DOHH2 (cell line): Measurements from ENCODE around the gene SBK2.

ENCODE experiments used
- H3F3A ChIP-seq: fragments of 200-600 bp; sonication (generic), shearing (Covaris generic); 2 replicates; pipeline ENCODE4 v1.6.0; 2016; ENCODE audit warnings: antibody characterized with exemption, mild to moderate bottlenecking; ENCODE audit not compliant: control insufficient read depth, insufficient read depth
- H3K27ac ChIP-seq: fragments of 200-600 bp; sonication (generic); 2 replicates; pipeline ENCODE4 v1.5.1; 2014; ENCODE audit warnings: low read depth, mild to moderate bottlenecking, low read length, moderate library complexity
- H3K27me3 ChIP-seq: fragments of 200-600 bp; sonication (generic); 2 replicates; pipeline ENCODE4 v1.6.1; 2014; ENCODE audit warnings: mild to moderate bottlenecking, low read length, mixed read lengths; ENCODE audit not compliant: control insufficient read depth
- H3K36me3 ChIP-seq: fragments of 200-600 bp; sonication (generic); 2 replicates; pipeline ENCODE4 v1.6.1; 2014; ENCODE audit warnings: mild to moderate bottlenecking, low read length, moderate library complexity, mixed read lengths; ENCODE audit not compliant: control insufficient read depth
- H3K4me1 ChIP-seq: fragments of 200-600 bp; sonication (generic); 2 replicates; pipeline ENCODE4 v1.6.1; 2014; ENCODE audit warnings: mild to moderate bottlenecking, low read length, mixed read lengths; ENCODE audit not compliant: control insufficient read depth
- H3K4me2 ChIP-seq: fragments of 200-600 bp; sonication (generic); 2 replicates; pipeline ENCODE4 v1.6.0; 2014; ENCODE audit warnings: mild to moderate bottlenecking, low read length, moderate library complexity
- H3K4me3 ChIP-seq: fragments of 200-600 bp; sonication (generic); 2 replicates; pipeline ENCODE4 v1.5.1; 2014; ENCODE audit warnings: mild to moderate bottlenecking, low read length, mixed read lengths
- H3K79me2 ChIP-seq: fragments of 200-600 bp; sonication (generic); 2 replicates; pipeline ENCODE4 v1.6.1; 2014; ENCODE audit warnings: mild to moderate bottlenecking, low read length, mixed read lengths; ENCODE audit not compliant: control insufficient read depth
- H3K9me2 ChIP-seq: fragments of 200-600 bp; sonication (generic); replicated peaks from 2 replicates; pipeline ENCODE4 v1.6.1; 2014; ENCODE audit warnings: mild to moderate bottlenecking, low read length, mixed read lengths; ENCODE audit not compliant: control insufficient read depth
- H3K9me3 ChIP-seq: fragments of 200-600 bp; sonication (generic); 2 replicates; pipeline ENCODE4 v1.6.1; 2014; ENCODE audit warnings: antibody characterized with exemption, low read length, mixed read lengths; ENCODE audit not compliant: control insufficient read depth, insufficient read depth
- H4K20me1 ChIP-seq: fragments of 200-600 bp; sonication (generic); 2 replicates; pipeline ENCODE4 v1.6.0; 2014; ENCODE audit warnings: low read depth, mild to moderate bottlenecking, antibody characterized with exemption, low read length, moderate library complexity; ENCODE audit not compliant: control insufficient read depth, insufficient read depth
- EZH2phosphoT487 ChIP-seq: fragments of 200-600 bp; sonication (generic); IDR thresholded peaks from 2 replicates; pipeline ENCODE4 v1.6.1; 2017; ENCODE audit warnings: borderline replicate concordance, mild to moderate bottlenecking, antibody characterized with exemption, low read length, moderate library complexity, mixed read lengths
- TF ChIP-seq, protein P1 (sequence below): fragments of 200-600 bp; sonication (generic); IDR thresholded peaks from one replicate; pipeline ENCODE4 v1.5.1; 2014; ENCODE audit warnings: antibody characterized with exemption, mild to moderate bottlenecking, low read depth, low read length; ENCODE audit not compliant: poor library complexity, severe bottlenecking

Gene SBK2

DNA sequence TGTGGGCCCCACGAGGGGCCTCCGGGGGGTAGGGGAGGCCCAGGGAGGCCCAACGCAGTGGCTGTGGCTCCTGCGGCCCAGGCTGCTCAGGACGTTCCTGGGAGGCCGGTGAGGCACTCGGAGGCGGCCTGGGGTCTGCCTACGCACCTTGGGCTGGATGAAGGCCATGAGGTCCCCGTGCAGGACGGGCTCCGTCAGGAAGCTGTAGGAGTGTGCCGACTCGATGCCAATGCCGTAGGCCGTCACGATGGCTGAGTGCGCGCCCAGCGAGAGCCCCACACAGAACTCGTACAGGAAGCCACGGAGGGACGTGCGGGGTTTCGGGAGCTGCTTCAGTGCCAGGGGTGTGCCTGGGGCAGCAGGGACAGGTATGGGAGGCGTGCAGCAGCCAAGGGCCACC is 5.9 kb downstream of the SBK2 start:
- no peaks in the 10 kb centered on the region for H3K79me2 ChIP-seq
- no peaks in the 10 kb centered on the region for H3K27me3 ChIP-seq
- H3K9me3 ChIP-seq = peaks cover 16% of the 10 kb centered on the region; the same call in 1 of the 2 replicates
- no peaks in the 10 kb centered on the region for H3K9me2 ChIP-seq
- no peaks in the 10 kb centered on the region for H3K36me3 ChIP-seq
- peaks cover 6% of the 10 kb centered on the region for H3F3A ChIP-seq
- no peak overlapping the region for H3K27ac ChIP-seq
- no peak overlapping the region for H3K4me3 ChIP-seq
- H3K4me1 ChIP-seq = no peaks in the 10 kb centered on the region
- no peak overlapping the region for H3K4me2 ChIP-seq
- H4K20me1 ChIP-seq = no peaks in the 10 kb centered on the region
- TF ChIP-seq, protein P1, sequence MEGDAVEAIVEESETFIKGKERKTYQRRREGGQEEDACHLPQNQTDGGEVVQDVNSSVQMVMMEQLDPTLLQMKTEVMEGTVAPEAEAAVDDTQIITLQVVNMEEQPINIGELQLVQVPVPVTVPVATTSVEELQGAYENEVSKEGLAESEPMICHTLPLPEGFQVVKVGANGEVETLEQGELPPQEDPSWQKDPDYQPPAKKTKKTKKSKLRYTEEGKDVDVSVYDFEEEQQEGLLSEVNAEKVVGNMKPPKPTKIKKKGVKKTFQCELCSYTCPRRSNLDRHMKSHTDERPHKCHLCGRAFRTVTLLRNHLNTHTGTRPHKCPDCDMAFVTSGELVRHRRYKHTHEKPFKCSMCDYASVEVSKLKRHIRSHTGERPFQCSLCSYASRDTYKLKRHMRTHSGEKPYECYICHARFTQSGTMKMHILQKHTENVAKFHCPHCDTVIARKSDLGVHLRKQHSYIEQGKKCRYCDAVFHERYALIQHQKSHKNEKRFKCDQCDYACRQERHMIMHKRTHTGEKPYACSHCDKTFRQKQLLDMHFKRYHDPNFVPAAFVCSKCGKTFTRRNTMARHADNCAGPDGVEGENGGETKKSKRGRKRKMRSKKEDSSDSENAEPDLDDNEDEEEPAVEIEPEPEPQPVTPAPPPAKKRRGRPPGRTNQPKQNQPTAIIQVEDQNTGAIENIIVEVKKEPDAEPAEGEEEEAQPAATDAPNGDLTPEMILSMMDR = no peak
- TF ChIP-seq EZH2phosphoT487 = no peak

DNA sequence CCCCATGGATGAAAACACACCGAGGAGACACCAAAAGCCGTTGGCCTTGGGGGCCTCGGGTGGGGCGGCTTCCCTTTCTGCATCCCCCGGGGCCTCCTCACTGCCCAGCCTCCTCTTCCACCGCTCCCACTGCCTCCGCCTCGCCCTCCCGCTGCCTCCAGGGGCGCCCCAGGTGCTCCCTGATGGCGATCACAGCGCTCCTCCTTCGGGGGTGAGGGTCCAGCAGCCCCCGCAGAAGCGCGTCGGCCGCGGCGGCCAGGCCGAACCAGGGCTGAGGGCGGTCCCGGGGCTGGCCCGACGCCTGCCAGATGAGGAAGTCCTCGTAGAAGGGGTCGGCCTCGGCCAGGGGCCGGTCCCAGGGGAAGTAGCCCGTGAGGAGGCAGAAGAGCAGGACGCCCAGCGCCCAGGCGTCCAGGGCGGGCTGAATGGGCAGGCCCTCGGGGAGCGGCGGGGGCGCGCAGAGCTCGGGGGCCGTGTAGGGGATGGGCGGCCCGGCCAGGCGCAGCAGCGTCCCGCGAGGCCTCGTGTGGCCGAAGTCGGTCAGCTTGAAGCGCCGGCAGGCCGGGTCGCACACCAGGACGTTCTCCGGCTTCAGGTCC is 7.2 kb downstream of the SBK2 start:
- H3K4me2 ChIP-seq = no peak overlapping the region
- no peaks in the 10 kb centered on the region for H3K9me2 ChIP-seq
- H4K20me1 ChIP-seq = no peaks in the 10 kb centered on the region
- no peak overlapping the region for H3K4me3 ChIP-seq
- H3K9me3 ChIP-seq = peaks cover 16% of the 10 kb centered on the region; the same call in 1 of the 2 replicates
- no peaks in the 10 kb centered on the region for H3K36me3 ChIP-seq
- no peak overlapping the region for H3K27ac ChIP-seq
- no peaks in the 10 kb centered on the region for H3K79me2 ChIP-seq
- H3K27me3 ChIP-seq = no peaks in the 10 kb centered on the region
- H3K4me1 ChIP-seq = no peaks in the 10 kb centered on the region
- H3F3A ChIP-seq = peaks cover 6% of the 10 kb centered on the region
- TF ChIP-seq, protein P1 = no peak
- TF ChIP-seq EZH2phosphoT487 = no peak

DNA sequence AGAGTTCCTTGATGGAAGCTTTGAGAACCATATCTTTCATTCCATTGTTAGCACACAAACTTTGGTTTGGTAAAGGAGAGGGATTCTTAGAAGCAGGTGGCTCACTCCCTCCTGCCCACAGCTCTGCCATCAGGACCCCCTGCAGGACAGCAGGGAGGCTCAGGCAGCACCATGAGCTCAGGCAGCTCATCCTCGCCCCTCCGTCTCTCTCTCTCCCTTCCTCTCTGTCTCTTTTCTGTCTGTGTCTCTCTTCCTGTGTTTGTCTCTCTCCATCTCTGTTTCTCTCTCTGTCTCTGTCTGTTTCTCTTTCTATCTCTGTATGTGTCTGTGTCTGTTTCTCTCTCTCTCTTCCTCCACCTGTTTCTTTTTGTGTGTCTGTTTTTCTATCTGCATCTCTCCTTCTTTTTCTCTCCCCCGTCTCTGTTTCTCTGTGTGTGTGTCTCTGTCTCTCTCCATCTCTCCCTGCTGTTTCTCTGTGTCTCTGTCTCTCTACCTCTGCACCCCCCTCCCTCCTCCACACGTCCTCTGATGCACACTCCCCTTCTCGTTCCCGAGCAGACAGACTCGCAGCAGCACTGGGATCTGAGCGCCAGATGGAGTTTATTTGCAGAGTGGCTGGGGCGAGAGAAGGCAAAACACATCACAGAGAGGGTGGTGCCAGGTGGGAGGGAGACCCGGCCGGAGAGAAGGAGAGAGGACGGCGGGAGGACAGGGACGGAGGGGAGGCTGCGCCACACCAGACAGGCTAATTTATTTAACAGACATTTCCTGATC is 8.7 kb downstream of the SBK2 start:
- H3K9me3 ChIP-seq = peaks cover 16% of the 10 kb centered on the region; the same call in 1 of the 2 replicates
- H3K4me1 ChIP-seq = no peaks in the 10 kb centered on the region
- no peaks in the 10 kb centered on the region for H3K79me2 ChIP-seq
- H3K36me3 ChIP-seq = no peaks in the 10 kb centered on the region
- H3K27me3 ChIP-seq = no peaks in the 10 kb centered on the region
- H3K4me2 ChIP-seq = no peak overlapping the region
- no peaks in the 10 kb centered on the region for H3K9me2 ChIP-seq
- no peak overlapping the region for H3K27ac ChIP-seq
- peaks cover 6% of the 10 kb centered on the region for H3F3A ChIP-seq
- H3K4me3 ChIP-seq = no peak overlapping the region
- no peaks in the 10 kb centered on the region for H4K20me1 ChIP-seq
- TF ChIP-seq, protein P1 = no peak
- no peak for TF ChIP-seq EZH2phosphoT487
